Ishikawa (cell line): ENCODE results near the gene SH3RF3.

Experiments
- CEBPB ChIP-seq: IDR thresholded peaks from 2 replicates; pipeline ENCODE4 v1.6.1; 2012
- CREB1 ChIP-seq: IDR thresholded peaks from 2 replicates; pipeline ENCODE4 v1.6.1; 2012; ENCODE audit warnings: low read depth
- EP300 ChIP-seq: IDR thresholded peaks from 2 replicates; pipeline ENCODE4 v1.6.1; 2012; ENCODE audit warnings: borderline replicate concordance
- MAX ChIP-seq: IDR thresholded peaks from 2 replicates; pipeline ENCODE4 v1.6.1; 2012
- NFIC ChIP-seq: IDR thresholded peaks from 2 replicates; pipeline ENCODE4 v1.6.1; 2012
- RAD21 ChIP-seq: IDR thresholded peaks from 2 replicates; pipeline ENCODE4 v1.6.1; 2012; ENCODE audit warnings: low read depth
- TAF1 ChIP-seq: IDR thresholded peaks from 2 replicates; pipeline ENCODE4 v1.6.1; 2012; ENCODE audit warnings: low read depth, mild to moderate bottlenecking

DNA sequence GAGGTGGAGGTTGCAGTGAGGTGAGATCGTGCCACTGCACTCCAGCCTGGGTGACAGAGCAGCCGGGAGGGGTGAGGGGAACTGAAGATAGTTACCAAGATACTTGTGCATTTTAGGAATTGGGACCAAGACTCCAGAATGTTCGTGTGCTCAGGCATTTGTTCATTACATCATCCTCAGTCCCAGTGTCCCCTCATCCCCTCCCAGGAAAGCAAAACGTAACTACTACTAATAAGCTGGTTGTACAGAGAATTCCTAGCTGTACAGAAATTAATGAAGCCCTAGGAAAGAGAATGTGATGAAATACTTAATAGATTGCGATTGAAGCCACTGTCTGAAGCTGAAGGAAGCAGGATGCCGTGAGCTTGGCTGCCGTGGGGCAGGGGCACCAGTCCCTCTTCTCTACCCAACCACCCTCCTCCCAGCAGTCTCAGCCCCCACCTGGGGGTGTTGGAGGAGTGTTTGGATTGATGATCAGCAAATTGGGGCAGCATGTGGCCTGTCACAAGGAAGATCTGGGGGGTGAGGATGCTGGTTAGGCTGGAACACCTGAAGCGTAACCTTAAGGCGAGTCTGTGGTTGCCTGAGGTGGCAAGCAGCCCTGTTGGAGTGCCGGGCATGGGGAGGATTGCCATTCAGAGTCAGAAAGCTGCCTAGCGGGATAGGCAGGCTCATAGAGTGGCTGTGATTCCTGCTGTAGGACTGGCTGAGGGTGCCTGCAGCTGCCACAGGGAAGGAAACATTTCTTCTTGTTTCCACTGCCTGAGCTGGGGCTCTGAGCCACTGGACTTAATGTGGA lies 140.9 kb downstream of the SH3RF3 start:
- TF ChIP-seq RAD21, result no peak
- TF ChIP-seq NFIC, result no peak
- no peak for TF ChIP-seq CREB1
- no peak for TF ChIP-seq MAX
- TF ChIP-seq EP300, result no peak
- no peak for TF ChIP-seq TAF1
- no peak for TF ChIP-seq CEBPB
